AG09309 (cell line): ENCODE measurements around the gene CBR1.

ENCODE experiments used
- DNase-seq: peaks from one replicate; pipeline ENCODE4 v3.0.0-alpha.2; 2010; ENCODE audit warnings: low read depth
- H3K4me3 ChIP-seq: 2 replicates; pipeline ENCODE4 v1.5.1; 2011; ENCODE audit warnings: mild to moderate bottlenecking, low read depth, low read length, moderate library complexity; ENCODE audit not compliant: control insufficient read depth
- CTCF ChIP-seq: IDR thresholded peaks from 2 replicates; pipeline ENCODE4 v1.5.1; 2011; ENCODE audit warnings: mild to moderate bottlenecking, low read depth, low read length, inconsistent platforms; ENCODE audit not compliant: insufficient read depth, control insufficient read depth; ENCODE audit errors: missing control alignments

The CBR1 gene

GRCh38 chr21:36111238-36111637, 41.4 kb downstream of the CBR1 start:
- TF ChIP-seq CTCF, result no peak
- no peak overlapping the region for H3K4me3 ChIP-seq
- no peak for DNase-seq

GRCh38 chr21:36113647-36114428, 44.0 kb downstream of the CBR1 start:
- no peak for TF ChIP-seq CTCF
- H3K4me3 ChIP-seq, result no peak overlapping the region
- no peak for DNase-seq

- no peak overlapping the region for H3K4me3 ChIP-seq
- no peak for DNase-seq
- TF ChIP-seq CTCF, result no peak
Measured at GRCh38 chr21:36115138-36115730, 45.4 kb downstream of the CBR1 start.

GRCh38 chr21:36117286-36117741, 47.5 kb downstream of the CBR1 start:
- TF ChIP-seq CTCF, result no peak
- DNase-seq, result no peak

GRCh38 chr21:36120304-36120888, 50.6 kb downstream of the CBR1 start:
- no peak for DNase-seq
- no peak for TF ChIP-seq CTCF

More at GRCh38 chr21:36117286-36117741, 47.5 kb downstream of the CBR1 start:
- H3K4me3 ChIP-seq, result no peak overlapping the region

More at GRCh38 chr21:36120304-36120888, 50.6 kb downstream of the CBR1 start:
- H3K4me3 ChIP-seq, result no peak overlapping the region
